HG03378 (cell line): ENCODE data around the gene APELA.

Experiments used
- ATAC-seq: cut with Tn5 transposase; IDR thresholded peaks from one replicate; pipeline ENCODE4 v1.9.1; 2021; ENCODE audit warnings: mild to moderate bottlenecking, moderate library complexity; ENCODE audit not compliant: unreplicated experiment

APELA gene, protein sequence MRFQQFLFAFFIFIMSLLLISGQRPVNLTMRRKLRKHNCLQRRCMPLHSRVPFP

DNA sequence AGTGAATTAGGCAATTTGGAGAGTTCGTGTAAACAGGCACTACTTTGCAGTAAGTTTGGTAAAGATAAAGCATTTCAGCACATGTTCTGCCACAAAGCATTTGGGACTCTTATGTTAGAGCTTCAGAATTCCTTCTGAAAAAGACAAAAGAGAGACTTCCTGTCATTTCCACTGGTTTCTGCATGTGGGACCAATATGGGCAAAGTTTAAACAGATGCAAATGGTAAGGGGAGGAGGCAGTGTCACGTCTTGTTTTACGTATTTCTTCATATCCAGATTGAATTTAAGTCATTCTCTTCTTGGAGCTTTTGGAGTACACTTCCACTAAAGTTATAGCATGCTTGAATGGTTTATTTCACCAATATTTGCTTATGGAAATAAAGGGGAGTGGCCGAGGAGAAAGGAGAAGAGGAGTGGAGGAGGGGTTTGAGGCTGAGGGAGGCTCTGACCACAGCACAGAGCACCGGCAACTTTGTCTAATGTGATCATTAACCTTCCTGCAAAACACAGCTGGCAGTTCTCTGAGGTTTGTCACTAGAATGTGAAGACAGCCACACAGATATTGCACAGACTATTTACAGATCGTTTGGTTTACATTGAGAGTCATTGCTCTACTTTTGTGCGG lies at the start of gene APELA:
Gene APELA (plus strand): TSS at position 479 of the 625 bp plus-strand sequence. CDS start 154 bp downstream, outside the sequence.
- ATAC-seq: peak; percentile 99

DNA sequence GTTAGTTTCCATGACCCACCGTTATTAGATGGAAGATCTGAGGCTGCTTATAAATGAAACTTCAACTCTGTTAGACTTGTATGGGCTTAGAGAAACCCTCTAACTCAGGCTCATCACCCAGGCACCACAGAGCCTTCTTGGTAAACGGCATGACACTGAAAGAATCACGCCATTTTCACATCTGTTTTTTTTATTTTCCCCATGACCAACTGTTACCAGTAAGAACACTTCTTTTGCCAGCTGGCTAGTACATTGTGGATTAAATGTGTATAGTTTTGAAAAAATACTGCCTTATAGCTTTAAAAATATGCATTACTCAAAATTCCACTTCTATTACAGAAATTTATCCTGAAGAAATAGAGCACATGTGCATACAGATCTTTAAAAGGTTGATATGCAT lies 48.0 kb upstream of the APELA start:
- ATAC-seq: no peak

DNA sequence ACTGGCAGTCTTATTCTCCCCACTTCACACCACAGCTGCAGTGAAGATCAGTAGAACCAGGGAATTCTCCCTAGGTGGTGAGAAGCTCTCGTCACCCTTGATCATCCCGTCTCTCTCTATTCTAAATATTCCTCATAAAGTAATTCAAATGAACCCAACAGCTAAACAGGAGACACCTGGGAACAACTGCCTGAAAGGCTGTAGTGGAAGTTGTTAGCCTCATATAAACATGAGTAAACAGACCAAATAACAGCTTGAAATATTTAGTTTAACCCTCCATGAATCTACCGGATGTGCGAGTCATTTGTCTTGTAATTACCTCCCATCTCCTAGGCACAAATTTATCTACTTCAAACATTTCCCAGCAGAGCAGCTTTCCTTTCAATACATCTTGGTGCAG lies 30.4 kb upstream of the APELA start:
- no peak for ATAC-seq

DNA sequence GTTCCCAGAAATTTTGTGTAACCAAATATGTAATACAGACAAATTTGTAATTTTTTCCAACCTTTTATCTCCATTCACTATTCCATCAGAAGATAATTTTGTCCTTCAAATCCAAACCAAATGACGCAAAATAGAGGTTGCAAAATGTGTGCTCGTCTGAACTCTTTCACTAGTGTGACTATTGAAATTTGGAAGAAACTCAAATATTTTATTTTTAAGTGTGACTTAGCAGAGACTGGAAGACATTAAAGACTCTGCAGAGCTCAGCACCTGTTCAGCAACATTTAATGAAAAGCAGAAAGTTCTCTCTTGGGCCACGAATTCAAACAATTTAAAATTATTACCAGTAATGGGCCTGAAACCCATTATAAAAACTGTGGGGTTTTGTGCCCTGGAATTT lies 30.0 kb upstream of the APELA start:
- no peak for ATAC-seq

DNA sequence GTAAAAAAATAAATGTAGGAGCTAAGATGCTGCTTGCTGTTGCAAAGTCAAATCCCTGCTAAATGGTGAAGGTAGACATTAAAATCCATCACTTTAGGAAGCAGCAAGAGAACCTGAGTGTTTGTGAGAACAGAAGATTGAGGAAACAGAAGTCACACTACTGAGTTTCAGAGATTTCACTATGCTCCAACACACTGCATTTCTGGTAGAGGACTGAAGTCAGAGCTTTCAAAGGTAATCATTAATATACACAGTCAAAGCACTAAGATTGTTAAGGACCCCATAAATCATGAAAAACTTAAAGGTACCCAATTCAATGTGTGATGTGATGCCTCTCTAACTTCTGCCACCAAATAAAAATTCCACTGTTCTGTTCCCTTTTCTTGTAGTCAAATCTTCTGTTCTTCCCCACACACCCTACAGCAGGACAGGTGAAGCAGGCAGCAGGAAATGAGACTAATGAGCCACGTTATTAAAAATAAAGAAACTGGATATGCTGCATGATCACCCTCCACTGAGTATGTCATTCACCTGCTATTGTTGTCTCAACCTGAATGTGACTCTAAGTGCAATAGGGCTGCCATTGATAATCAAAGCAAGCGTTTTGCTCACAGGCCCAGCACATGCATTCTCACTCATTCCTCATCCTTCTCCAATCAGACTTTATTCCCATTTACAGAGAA lies 28.9 kb upstream of the APELA start:
- ATAC-seq: peak; percentile 70

DNA sequence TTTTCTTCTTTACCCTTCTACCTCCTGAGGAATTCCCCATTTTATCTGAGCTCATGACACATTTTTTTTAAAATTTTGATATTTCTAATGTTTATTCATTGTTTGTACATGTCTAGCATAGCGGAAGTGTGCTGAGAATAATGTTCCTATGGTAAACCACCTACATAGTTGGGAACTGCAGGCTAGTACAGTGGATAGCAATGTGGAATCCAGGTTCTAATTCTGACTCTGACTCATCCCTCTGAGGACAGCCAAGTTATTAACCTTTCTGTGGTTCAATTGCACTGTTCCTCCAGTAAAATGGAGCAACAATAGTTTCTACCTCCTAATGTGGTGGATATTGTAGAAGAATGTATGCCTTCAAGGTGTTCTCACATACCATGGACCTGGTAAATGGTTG lies 20.6 kb upstream of the APELA start:
- no peak for ATAC-seq

DNA sequence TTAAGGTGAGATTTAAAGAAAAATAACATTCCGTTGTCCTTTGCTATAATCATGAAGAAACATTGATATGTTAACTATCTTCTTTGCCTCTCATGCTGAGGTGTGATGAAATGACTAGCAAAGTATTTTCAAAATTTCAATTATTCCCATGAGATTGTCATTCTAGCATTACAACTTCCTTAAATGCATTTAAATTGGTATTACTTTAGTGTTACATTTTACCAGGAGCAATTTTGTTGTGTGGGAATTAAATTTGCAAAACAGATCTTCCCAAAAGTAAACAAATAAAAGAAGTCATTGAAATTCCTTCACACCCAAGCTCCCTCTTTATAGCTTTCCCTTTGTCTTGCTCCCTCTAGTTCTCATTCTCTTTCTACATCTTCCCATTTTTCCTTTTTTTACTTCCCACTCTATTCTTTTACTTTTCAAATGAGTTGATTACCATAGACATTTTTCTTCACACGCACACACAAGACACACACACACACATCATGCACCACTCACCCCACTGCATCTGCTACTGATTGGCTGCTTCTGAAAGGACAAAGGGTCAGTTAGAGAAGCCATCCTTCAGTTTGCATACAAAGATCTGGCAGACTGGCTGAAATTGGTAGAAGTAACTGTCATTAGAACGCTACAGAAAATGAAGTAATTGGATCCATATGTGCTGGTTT lies 10.0 kb upstream of the APELA start:
- no peak for ATAC-seq

DNA sequence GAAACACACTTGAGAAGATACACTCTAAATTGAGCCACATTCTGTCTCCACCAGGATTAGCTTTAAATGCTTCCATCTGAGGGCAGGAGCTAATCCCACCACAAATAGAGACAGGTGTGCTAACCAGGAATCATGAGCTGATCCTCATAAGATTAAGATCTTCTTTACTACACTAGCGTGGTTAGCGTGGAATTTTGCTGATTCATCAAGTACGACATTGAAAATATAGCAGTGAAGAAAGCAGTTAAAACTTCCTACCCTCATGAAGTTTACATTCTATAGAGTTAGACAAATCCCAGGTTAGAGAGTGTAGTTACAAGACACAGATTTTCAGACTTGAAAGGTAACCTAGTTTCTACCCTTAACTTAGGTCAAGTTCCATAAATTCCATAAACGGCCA lies 5.3 kb upstream of the APELA start:
- ATAC-seq: no peak

DNA sequence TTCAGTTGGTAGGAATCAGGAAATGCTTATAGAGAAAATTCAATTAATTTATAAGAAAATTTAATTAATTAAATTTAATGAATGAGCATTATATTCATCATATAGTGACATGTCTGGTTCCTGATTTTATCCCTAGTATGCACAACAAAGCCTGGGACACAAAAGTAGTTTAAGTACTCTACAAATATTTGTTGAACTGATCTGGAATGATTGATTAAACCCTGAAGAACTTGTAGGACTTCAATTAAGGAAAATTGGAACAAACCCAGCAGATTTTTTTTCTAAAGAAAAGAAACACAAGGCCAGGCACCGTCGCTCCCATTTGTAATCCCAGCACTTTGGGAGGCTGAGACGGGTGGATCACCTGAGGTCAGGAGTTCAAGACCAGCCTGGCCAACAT lies 4.5 kb upstream of the APELA start:
- no peak for ATAC-seq

DNA sequence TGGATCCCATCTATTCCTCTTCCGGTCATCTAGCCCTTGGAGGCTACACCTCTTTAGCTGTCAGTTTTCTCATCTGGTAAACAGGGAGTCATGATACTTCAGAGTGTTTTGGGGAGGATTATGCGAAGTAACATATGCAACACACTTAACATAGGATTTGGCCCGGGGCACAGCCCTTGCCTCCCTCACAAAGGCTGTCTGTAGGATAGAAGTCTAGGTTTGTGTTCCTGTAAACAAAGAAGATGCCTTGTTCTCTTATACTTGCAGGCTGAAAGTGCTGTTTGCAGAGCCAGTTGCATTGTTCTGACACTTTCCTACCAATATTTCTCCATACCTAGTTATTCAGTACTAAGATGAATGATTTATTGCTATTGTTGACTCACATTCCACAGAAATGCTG lies 2.2 kb upstream of the APELA start:
- no peak for ATAC-seq

DNA sequence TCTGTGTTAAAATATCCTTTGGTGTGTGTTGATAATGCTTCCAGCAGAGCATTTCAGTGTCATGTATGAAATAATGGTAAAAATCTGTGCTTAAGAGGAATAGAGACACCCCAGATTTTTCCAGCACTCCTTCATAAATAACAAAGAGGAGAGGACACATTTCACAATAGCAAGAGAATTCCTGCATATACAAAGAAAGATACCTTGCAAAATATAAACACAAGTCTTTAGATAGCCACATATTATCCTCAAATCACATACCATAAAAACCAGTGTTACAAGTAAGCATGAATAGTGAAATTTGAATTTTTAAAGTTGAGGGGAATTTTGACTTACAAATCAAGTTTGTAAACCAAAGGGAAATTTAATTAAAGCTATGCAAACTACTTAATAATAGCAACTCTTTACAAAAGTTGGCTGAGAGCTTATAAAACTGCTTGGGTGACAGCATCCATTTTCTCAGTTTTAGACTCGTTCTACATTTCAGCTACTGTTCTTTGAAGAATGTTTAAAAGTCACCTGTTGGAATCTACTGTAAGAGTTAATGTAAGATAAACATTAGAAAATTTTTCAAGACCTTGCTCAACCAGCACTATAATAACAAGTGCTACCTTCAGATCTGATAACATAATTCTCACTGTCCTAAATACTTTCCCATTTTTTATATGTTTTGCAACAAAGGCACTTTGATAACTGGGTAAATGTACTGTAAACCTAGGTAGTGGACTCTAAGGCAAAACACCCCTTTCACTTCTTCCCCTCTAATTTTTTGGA lies 3.7 kb downstream of the APELA start:
- ATAC-seq: no peak

DNA sequence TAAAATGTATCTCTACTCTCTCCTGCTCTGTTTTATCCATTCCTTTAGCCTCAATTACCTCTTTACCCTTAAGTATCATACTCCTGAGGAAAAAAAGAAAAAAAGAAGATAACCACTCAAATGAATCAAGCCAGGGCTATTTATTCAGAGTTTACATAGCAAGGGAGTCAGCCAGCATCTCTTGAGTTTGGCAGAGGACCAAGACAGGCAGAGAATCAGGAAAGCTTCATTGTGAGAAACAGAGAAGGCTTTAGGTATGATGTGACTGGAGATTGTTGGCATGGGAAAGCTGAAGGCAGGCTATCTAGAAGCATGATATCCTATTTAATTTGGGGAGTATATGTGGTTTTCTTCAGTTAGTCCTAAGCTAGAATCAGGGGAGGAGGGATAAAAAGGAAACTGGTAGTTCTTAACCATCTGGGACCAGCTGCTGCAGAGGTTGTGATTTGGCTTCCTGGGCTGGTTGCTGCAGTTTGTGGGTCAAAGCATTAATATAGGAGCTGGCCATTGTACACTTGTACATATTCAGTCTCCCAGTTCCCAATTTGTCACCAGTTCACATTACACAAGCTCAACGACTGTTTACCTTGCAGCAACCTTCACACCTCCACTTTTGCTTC lies 11.2 kb downstream of the APELA start:
- no peak for ATAC-seq

DNA sequence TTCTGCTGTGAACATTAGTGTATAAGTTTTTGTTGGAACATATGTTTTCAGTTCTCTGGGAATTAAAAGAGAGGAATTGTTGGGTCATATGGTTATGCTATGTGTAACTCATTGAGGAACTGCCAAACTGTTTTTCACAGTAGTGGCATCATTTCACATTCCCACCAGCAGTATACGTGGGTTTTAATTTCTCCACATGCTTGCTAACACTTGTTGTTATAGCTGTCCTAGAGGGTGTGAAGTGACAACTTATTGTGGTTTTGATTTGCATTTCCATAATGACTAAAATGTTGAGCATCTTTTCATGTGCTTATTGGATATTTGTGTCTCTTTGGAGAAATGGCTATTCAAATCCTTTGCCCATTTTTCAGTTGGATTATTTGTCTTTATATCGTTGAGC lies 13.7 kb downstream of the APELA start:
- no peak for ATAC-seq

DNA sequence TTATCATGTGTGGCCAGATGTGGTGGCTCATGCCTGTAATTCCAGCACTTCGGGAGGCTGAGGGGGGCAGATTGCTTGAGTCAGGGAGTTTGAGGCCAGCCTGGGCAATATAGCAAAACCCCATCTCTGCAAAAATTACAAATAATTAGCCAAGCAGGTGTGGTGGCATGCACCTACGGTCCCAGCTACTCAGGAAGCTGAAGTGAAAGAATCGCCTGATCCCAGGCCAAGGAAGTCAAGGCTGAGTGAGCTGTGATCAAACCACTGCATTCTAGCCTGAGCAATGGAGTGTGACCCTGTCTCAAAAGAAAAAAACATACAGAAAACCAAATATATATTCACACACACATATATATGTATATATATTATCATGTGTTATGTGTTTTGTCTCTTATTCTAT lies 15.0 kb downstream of the APELA start:
- peak; percentile 91 for ATAC-seq

DNA sequence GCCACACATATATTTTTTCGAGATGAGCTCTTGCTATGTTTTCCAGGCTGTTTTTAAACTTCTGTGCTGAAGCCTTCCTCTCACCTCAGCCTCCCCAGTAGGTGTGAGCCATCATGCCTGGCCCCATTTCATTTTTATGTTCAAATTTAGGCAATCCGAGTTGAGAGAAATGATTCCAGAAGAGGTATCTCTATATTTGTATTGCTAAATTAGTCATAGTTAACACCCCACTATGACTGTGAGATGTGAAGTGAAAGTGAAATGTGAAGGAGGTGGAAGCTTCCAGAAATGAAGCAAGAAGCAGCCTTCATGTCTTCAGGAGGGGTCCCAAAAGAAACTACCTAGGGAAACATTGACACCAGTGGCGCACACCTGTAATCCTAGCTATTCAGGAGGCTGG lies 17.7 kb downstream of the APELA start:
- peak; percentile 70 for ATAC-seq

DNA sequence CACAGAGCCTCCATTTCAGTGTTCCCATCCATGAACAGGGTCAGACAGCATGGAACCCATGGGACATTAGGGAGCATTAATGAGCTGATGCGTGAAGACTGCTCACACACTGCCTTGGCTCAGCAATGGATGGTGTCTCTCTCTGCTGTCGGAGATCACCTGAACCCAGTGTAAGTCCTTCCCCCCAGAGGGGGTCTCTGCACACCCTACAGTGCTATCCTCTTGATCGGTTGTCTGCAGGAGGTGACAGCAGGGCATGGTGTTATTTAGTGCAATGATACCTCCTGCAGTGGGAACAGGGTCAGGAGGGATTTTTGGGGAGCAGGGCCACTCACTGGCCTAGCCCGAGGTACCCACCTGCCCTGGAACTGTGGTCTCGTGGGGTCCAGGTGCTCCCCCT lies 25.6 kb downstream of the APELA start:
- no peak for ATAC-seq

DNA sequence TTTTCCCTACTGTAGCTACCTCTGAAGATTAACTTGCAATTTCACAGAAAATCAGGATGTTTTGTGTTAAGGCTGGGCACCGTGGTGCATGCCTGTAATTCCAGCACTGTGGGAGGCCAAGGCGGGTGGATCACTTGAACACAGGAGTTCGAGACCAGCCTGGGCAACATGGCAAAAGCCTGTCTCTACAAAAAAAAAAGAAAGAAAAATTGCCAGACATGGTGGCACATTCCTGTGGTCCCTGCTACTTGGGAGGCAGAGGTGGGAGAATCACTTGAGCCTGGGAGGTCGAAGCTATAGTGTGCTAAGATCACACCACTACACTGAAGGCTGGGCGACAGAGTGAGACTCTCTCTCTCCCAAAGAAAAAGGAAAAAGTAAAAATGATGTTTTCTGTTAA lies 27.4 kb downstream of the APELA start:
- ATAC-seq: no peak

DNA sequence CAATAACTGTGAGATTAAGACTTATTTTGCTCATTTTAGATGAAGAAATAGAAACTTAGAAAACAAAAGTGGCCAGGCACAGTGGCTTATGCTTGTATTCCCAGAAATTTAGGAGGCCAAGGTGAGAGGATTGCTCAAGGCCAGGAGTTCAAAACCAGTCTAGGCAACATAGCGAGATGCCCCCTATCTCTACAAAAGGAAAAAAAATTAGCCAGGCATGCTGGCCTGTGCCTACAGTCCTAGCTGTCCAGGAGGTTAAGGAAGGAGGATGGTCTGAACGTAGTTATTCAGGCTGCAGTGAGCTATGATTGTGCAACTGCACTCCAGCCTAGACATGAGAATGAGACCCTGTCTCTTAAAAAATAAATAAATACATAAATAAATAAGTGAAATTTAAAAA lies 28.0 kb downstream of the APELA start:
- no peak for ATAC-seq

DNA sequence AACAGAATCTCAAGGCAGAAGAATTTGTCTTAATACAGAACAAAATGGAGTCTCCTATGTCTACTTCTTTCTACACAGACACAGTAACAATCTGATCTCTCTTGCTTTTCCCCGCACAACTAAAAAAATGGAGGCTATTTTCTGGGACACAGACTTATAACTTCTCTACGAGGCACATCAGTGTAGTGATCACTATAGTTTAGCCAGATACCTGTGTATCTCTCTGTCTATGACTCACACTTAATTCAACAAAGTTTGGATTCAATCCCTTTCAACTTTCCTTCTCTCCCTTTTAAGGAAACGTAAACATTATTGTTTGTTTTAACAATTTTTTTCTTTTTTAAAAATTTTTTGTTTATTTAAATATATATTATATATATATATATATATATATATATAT lies 29.4 kb downstream of the APELA start:
- no peak for ATAC-seq

DNA sequence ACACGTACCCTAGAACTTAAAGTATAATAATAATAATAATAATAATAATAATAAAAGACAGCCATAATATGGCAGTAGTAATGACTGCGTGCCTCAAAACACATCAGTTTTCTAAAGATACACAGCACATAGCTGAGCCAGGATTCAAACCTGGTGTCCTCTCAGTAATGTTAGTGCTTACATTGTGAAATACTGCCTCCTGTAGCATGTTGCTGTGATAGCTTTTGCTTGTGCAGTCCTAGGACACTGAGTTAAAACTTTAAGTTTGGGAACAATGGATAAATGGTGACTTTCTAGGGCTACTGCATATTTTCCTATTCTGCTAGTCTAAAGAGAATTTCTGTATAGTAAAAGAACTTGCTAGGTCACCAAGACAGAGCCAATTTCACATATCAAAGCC lies 36.5 kb downstream of the APELA start:
- peak; percentile 75 for ATAC-seq

DNA sequence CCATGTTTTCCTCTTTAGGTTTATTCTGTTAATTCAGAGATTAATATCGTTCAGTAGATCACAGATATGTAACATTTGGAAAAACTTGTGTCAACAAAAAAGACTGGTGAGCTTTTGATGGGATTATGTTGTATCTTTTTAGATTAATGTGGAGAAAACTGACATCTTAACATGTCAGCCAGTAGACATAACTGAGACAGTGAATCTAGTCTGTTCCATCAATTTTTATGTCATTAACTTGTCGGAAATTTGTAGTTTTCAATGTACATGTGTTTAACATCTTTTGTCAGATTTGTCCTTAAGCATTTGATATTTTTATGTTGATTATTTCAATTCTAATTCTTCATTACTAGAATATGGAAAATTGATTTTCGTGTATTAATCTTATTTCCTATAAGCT lies 42.0 kb downstream of the APELA start:
- ATAC-seq: no peak
